Vagina (tissue), 2 donors: ENCODE data around the gene TMEM214.

ENCODE experiments used
- POLR2A ChIP-seq, 2 donors: fragments of 450-650 bp; IDR thresholded peaks; one replicate each; pipeline ENCODE4 v1.6.1; 2017; ENCODE audit warnings: antibody characterized with exemption in 2 of 2, mild to moderate bottlenecking in 2 of 2, moderate library complexity in 2 of 2
- POLR2AphosphoS5 ChIP-seq, 2 donors: sonication (generic); formaldehyde crosslinking; IDR thresholded peaks; one replicate each; pipeline ENCODE4 v1.9.0; 2017; ENCODE audit warnings: antibody characterized with exemption in 2 of 2, mild to moderate bottlenecking in 2 of 2, low read depth in 1 of 2; ENCODE audit not compliant: insufficient read depth in 1 of 2
- TF ChIP-seq, protein P1 (sequence below), 3 experiments: fragments of 450-650 bp in 2 of 3; fragments of 200-600 bp in 1 of 3; sonication (generic) in 1 of 3; IDR thresholded peaks; one replicate each; pipeline ENCODE4 v1.5.1; 2017 to 2019; ENCODE audit warnings: antibody characterized with exemption in 3 of 3, mild to moderate bottlenecking in 2 of 3, moderate library complexity in 2 of 3

DNA sequence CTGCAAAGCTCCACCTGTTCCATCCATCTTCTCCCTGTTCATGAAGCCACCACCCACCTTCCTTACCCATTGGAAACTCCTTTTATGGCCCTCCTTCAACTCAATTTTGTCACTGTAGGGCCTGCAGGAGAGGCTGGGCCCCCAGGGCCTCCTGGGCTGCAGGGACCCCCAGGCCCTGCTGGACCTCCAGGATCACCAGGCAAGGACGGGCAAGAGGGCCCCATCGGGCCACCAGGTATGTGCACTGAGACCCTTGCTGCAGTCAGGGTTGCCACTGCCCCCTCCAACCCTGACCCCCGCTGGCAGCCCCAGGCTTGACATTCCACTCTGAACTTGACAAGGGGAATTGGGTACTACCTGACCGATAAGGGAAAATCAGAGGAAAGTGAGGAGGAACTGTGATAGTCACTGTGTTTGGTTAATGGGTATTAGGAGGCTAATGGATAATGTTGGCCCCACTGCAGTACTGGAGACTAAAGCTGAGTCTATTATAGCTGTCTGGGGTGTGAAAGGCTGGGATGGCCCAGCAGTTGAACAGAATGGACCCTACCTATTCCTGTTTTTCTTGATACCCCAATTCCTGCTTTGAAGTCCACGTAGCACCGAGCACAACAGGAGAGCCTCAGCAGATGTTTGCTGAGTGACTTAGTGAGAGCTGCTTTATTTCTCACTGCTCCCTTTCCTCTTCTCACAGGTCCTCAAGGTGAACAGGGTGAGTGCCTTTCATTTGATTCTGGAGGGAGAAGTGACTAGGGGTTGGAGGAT lies 51.7 kb downstream of the TMEM214 start:
- TF ChIP-seq, protein P1, sequence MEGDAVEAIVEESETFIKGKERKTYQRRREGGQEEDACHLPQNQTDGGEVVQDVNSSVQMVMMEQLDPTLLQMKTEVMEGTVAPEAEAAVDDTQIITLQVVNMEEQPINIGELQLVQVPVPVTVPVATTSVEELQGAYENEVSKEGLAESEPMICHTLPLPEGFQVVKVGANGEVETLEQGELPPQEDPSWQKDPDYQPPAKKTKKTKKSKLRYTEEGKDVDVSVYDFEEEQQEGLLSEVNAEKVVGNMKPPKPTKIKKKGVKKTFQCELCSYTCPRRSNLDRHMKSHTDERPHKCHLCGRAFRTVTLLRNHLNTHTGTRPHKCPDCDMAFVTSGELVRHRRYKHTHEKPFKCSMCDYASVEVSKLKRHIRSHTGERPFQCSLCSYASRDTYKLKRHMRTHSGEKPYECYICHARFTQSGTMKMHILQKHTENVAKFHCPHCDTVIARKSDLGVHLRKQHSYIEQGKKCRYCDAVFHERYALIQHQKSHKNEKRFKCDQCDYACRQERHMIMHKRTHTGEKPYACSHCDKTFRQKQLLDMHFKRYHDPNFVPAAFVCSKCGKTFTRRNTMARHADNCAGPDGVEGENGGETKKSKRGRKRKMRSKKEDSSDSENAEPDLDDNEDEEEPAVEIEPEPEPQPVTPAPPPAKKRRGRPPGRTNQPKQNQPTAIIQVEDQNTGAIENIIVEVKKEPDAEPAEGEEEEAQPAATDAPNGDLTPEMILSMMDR (IDR thresholded peaks at IDR 0.05): no peak
- TF ChIP-seq POLR2AphosphoS5 (IDR thresholded peaks at IDR 0.05; ENCODE audit: insufficient read depth in 1 of 2, low read depth in 1 of 2) (no peak), POLR2A (IDR thresholded peaks at IDR 0.05) (no peak)
